OCI-LY1 (cell line): ENCODE data around the gene ARID5B.

Experiments used
- EZH2 ChIP-seq: fragments of 200-600 bp; sonication (generic), shearing (Covaris generic); IDR thresholded peaks from 2 replicates; pipeline ENCODE4 v1.8.0; 2017; ENCODE audit warnings: borderline replicate concordance, mixed run types, mild to moderate bottlenecking, antibody characterized with exemption, low read length, moderate library complexity, mixed read lengths
- TF ChIP-seq, protein P1 (sequence below): fragments of 200-600 bp; sonication (generic), shearing (Covaris generic); IDR thresholded peaks from 2 replicates; pipeline ENCODE4 v1.5.1; 2017; ENCODE audit warnings: mild to moderate bottlenecking, antibody characterized with exemption, low read length, moderate library complexity, mixed read lengths

- TF ChIP-seq, protein P1, sequence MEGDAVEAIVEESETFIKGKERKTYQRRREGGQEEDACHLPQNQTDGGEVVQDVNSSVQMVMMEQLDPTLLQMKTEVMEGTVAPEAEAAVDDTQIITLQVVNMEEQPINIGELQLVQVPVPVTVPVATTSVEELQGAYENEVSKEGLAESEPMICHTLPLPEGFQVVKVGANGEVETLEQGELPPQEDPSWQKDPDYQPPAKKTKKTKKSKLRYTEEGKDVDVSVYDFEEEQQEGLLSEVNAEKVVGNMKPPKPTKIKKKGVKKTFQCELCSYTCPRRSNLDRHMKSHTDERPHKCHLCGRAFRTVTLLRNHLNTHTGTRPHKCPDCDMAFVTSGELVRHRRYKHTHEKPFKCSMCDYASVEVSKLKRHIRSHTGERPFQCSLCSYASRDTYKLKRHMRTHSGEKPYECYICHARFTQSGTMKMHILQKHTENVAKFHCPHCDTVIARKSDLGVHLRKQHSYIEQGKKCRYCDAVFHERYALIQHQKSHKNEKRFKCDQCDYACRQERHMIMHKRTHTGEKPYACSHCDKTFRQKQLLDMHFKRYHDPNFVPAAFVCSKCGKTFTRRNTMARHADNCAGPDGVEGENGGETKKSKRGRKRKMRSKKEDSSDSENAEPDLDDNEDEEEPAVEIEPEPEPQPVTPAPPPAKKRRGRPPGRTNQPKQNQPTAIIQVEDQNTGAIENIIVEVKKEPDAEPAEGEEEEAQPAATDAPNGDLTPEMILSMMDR, result no peak
- TF ChIP-seq EZH2, result no peak
Observed at GRCh38 chr10:62084451-62084850, 183.0 kb downstream of the ARID5B start.
